Measurements from ENCODE around the gene ODAD2.
"Not testable (repeated sequence)": the region's sequence is repeated elsewhere in the genome, so short reads cannot be mapped to it uniquely, and the experiment has no call there.

Gene ODAD2

GRCh38 chr10:27969931-27970330 lies 28.9 kb downstream of the ODAD2 start:
- FAIRE-seq: not testable (repeated sequence)

GRCh38 chr10:27959093-27959715 lies 39.7 kb downstream of the ODAD2 start:
- FAIRE-seq: no peak

GRCh38 chr10:27958383-27958782 lies 40.5 kb downstream of the ODAD2 start:
- FAIRE-seq: not testable (repeated sequence)

GRCh38 chr10:27950242-27950564 lies 48.7 kb downstream of the ODAD2 start:
- FAIRE-seq: no peak

- no peak for FAIRE-seq
Observed at GRCh38 chr10:27949528-27950241, 49.2 kb downstream of the ODAD2 start.

- no peak for FAIRE-seq
Observed at GRCh38 chr10:27948186-27948585, 50.7 kb downstream of the ODAD2 start.

GRCh38 chr10:27947540-27947939 lies 51.3 kb downstream of the ODAD2 start:
- no peak for FAIRE-seq

- FAIRE-seq: no peak
Observed at GRCh38 chr10:27944005-27944404, 54.9 kb downstream of the ODAD2 start.

GRCh38 chr10:27914888-27915287 lies 84.0 kb downstream of the ODAD2 start:
- FAIRE-seq: no peak

GRCh38 chr10:27912231-27912630 lies 86.6 kb downstream of the ODAD2 start:
- FAIRE-seq: no peak

- FAIRE-seq: no peak
Observed at GRCh38 chr10:27911539-27911938, 87.3 kb downstream of the ODAD2 start.

- no peak for FAIRE-seq
Observed at GRCh38 chr10:27911011-27911410, 87.9 kb downstream of the ODAD2 start.

GRCh38 chr10:27908231-27908630 lies 90.6 kb downstream of the ODAD2 start:
- no peak for FAIRE-seq

- FAIRE-seq: not testable (repeated sequence)
Observed at GRCh38 chr10:27899485-27899884, 99.4 kb downstream of the ODAD2 start.

- FAIRE-seq: no peak
Observed at GRCh38 chr10:27899058-27899457, 99.8 kb downstream of the ODAD2 start.

- FAIRE-seq: no peak
Observed at GRCh38 chr10:27893358-27893954, 105.4 kb downstream of the ODAD2 start.

- FAIRE-seq: no peak
Observed at GRCh38 chr10:27890971-27891370, 107.9 kb downstream of the ODAD2 start.

GRCh38 chr10:27889518-27889917 lies 109.4 kb downstream of the ODAD2 start:
- FAIRE-seq: no peak

GRCh38 chr10:27884185-27884641 lies 114.7 kb downstream of the ODAD2 start:
- no peak for FAIRE-seq

GRCh38 chr10:27878281-27878680 lies 120.6 kb downstream of the ODAD2 start:
- FAIRE-seq: no peak

- FAIRE-seq: no peak
Observed at GRCh38 chr10:27865221-27865635, 133.7 kb downstream of the ODAD2 start.

GRCh38 chr10:27861781-27862180 lies 137.1 kb downstream of the ODAD2 start:
- FAIRE-seq: no peak

GRCh38 chr10:27857616-27858015 lies 141.3 kb downstream of the ODAD2 start:
- no peak for FAIRE-seq

GRCh38 chr10:27844223-27844622 lies 154.7 kb downstream of the ODAD2 start:
- FAIRE-seq: no peak

Data from endometrium (tissue), 2 donors.